VCaP (cell line): Measurements from ENCODE around the gene ARHGEF4.
A peak's percentile ranks its signal among the peaks of the same experiment; 100 is the strongest.

Experiments
- H3K27ac ChIP-seq: fragments of 450-650 bp; 2 replicates; pipeline ENCODE4 v1.5.1; 2017
- CTCF ChIP-seq: fragments of 450-650 bp; conservative IDR thresholded peaks from 2 replicates; pipeline ENCODE4 v1.5.1; 2017; ENCODE audit warnings: mild to moderate bottlenecking, moderate library complexity

Gene ARHGEF4

DNA sequence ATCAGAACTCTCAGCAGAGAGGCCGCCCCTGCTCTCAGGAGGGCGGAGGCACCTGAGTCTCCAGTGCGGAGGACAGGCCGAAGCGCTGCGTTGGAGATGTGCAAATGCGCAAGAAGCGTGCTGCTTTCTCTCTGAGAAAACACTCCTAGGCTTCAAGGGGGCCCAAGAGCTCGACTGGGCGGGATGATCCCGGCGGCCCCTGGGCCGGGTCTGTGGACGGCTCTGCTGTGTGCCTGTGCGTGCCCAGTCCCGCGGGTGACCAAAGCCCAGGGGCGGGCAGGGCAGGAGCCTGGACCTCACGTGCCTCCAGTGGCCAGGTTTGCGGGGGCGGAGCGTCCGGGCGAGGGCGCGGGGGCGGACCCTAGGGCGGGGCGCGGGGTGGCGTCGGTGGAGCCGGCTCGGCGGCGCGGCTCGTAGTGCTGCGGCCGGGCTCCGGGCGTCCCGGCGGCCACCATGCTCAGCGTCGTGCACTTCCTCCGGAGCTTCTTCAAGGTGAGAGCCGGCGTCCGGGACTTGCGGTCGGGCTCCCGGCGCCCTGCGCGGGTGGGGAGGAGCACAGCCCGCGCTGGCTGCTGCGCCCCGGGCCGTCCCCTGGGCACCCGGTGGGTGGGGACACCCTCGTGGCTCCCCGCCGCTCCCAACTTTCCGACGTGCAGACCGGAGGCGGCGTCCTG is at the start of gene ARHGEF4:
ARHGEF4 (plus strand) TSS at position 414 of the 674 bp plus-strand sequence; CDS start at position 454, 40 bp downstream.
- no peak for TF ChIP-seq CTCF
- H3K27ac ChIP-seq: peak within 1 kb of the TSS; percentile 84

GRCh38 chr2:130787841-130788240 is 48.9 kb upstream of the ARHGEF4 start:
- H3K27ac ChIP-seq: no peak overlapping the region
- no peak for TF ChIP-seq CTCF

- TF ChIP-seq CTCF: no peak
- H3K27ac ChIP-seq: no peak overlapping the region
Measured at GRCh38 chr2:130790312-130790711, 46.4 kb upstream of the ARHGEF4 start.

- TF ChIP-seq CTCF: no peak
- H3K27ac ChIP-seq: no peak overlapping the region
Measured at GRCh38 chr2:130790804-130791616, 45.7 kb upstream of the ARHGEF4 start.

DNA sequence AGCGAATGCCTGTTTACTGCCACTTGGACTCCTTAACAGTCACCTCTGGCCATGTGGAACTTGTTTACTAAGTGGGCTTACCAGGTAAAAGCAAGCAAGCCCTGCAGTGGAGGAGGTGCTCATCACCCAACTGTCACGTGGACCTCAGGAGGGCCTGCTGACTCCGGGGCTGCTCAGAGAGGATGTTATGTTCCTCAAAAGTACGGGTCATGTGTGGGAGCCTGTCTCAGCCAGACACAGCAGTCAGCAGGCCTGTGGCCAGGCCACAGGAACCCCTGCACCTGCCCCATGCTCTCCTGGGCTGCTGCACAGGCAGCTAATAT is 45.1 kb upstream of the ARHGEF4 start:
- TF ChIP-seq CTCF: no peak
- H3K27ac ChIP-seq: no peak overlapping the region

DNA sequence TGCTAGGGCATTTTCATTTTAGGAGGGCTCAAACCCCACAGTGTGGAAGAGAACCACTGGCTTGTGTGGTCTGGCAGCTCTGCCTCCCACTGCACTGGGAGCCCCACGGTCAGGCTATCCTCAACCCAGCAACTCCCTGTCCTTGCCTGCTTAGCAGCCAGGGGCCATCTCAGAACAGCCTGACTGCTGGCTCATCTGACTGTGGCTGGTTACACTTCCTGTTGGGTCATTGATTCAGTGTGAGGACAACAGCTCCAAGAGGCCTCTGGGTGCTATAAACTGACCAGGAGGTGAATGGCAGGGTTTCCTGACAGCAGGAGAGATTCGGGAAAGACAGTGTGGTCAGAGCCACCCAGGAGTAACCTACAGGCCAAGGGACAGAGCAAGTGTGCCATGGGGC is 41.3 kb upstream of the ARHGEF4 start:
- TF ChIP-seq CTCF: no peak
- H3K27ac ChIP-seq: no peak overlapping the region

DNA sequence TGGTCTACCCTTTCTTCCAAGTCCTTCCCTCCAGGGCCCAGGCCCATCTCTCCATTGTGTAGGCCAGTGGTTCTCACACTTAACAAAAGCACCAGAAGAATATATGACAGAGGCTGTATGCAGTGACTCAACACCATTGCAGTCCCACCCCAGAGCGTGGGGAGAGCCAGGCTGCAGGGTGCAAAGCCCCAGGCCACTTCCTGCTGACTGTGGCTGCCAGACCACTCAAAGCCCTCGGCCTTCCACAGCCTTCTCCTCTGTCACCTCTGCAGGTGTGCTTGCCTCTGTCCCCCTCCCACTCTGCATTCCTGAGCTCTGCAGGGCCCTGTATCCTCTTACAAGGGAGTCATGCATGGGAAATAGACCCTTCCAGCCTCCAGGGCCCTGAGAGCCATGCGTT is 40.4 kb upstream of the ARHGEF4 start:
- no peak for TF ChIP-seq CTCF
- H3K27ac ChIP-seq: no peak overlapping the region
